Jurkat, Clone E6-1 (cell line): Measurements from ENCODE around the gene CLEC16A.

Source experiments
- DNase-seq: peaks from one replicate; pipeline ENCODE4 v3.0.0-alpha.2; 2011; ENCODE audit warnings: low read depth, low spot score
- H3K4me3 ChIP-seq: 2 replicates; pipeline ENCODE4 v1.5.1; 2011; ENCODE audit warnings: mild to moderate bottlenecking, low read length, control low read depth, moderate library complexity

The CLEC16A gene

GRCh38 chr16:10979717-10980601 lies 35.6 kb downstream of the CLEC16A start:
- no peak for DNase-seq
- no peak overlapping the region for H3K4me3 ChIP-seq

- no peak overlapping the region for H3K4me3 ChIP-seq
Measured at GRCh38 chr16:10980813-10981212, 36.4 kb downstream of the CLEC16A start.

GRCh38 chr16:10981697-10982216 lies 37.4 kb downstream of the CLEC16A start:
- peak; percentile 31 for DNase-seq
- H3K4me3 ChIP-seq: no peak overlapping the region

More at GRCh38 chr16:10980813-10981212, 36.4 kb downstream of the CLEC16A start:
- no peak for DNase-seq

- no peak for DNase-seq
- H3K4me3 ChIP-seq: no peak overlapping the region
Measured at GRCh38 chr16:10982465-10983150, 38.2 kb downstream of the CLEC16A start.

- no peak for DNase-seq
- no peak overlapping the region for H3K4me3 ChIP-seq
Measured at GRCh38 chr16:10983159-10983558, 38.8 kb downstream of the CLEC16A start.

- H3K4me3 ChIP-seq: no peak overlapping the region
- no peak for DNase-seq
Measured at GRCh38 chr16:10984509-10984908, 40.1 kb downstream of the CLEC16A start.

- no peak overlapping the region for H3K4me3 ChIP-seq
- peak; percentile 60 for DNase-seq
Measured at GRCh38 chr16:10987361-10988163, 43.2 kb downstream of the CLEC16A start.

- DNase-seq: no peak
- no peak overlapping the region for H3K4me3 ChIP-seq
Measured at GRCh38 chr16:10988164-10988803, 43.9 kb downstream of the CLEC16A start.

- H3K4me3 ChIP-seq: no peak overlapping the region
Measured at GRCh38 chr16:10988879-10989278, 44.5 kb downstream of the CLEC16A start.

GRCh38 chr16:10989559-10989958 lies 45.2 kb downstream of the CLEC16A start:
- DNase-seq: no peak
- H3K4me3 ChIP-seq: no peak overlapping the region

More at GRCh38 chr16:10988879-10989278, 44.5 kb downstream of the CLEC16A start:
- no peak for DNase-seq

- DNase-seq: no peak
- no peak overlapping the region for H3K4me3 ChIP-seq
Measured at GRCh38 chr16:10990378-10990777, 46.0 kb downstream of the CLEC16A start.

GRCh38 chr16:10992112-10992511 lies 47.7 kb downstream of the CLEC16A start:
- no peak overlapping the region for H3K4me3 ChIP-seq
- no peak for DNase-seq

GRCh38 chr16:10992797-10993196 lies 48.4 kb downstream of the CLEC16A start:
- no peak overlapping the region for H3K4me3 ChIP-seq
- DNase-seq: no peak

GRCh38 chr16:10993649-10994048 lies 49.3 kb downstream of the CLEC16A start:
- DNase-seq: no peak
- no peak overlapping the region for H3K4me3 ChIP-seq

- H3K4me3 ChIP-seq: no peak overlapping the region
- DNase-seq: no peak
Measured at GRCh38 chr16:10994571-10994970, 50.2 kb downstream of the CLEC16A start.

GRCh38 chr16:10995565-10995964 lies 51.2 kb downstream of the CLEC16A start:
- DNase-seq: no peak
- no peak overlapping the region for H3K4me3 ChIP-seq

GRCh38 chr16:10997485-10997884 lies 53.1 kb downstream of the CLEC16A start:
- DNase-seq: no peak
- no peak overlapping the region for H3K4me3 ChIP-seq

- H3K4me3 ChIP-seq: no peak overlapping the region
- no peak for DNase-seq
Measured at GRCh38 chr16:10999300-10999699, 54.9 kb downstream of the CLEC16A start.

- DNase-seq: no peak
Measured at GRCh38 chr16:11001611-11002010, 57.2 kb downstream of the CLEC16A start.

More at GRCh38 chr16:11001611-11002010, 57.2 kb downstream of the CLEC16A start:
- no peak overlapping the region for H3K4me3 ChIP-seq
